BJ (cell line): ENCODE measurements around the gene DYNC1LI1. TPM values are rescaled to one million over a fixed set of nuclear protein-coding genes. Genes with fewer than 3 reads are reported as not detected.

ENCODE experiments used
- CTCF ChIA-PET: fragments of 350-600 bp; formaldehyde crosslinking; extraction: SDS; loops from one replicate; lab custom pipeline; 2021; ENCODE audit warnings: antibody characterized with exemption, inconsistent platforms; lab: Yijun Ruan, JAX
- POLR2A ChIA-PET: fragments of 300-600 bp; sonication (Branson Sonifier 250); formaldehyde crosslinking; extraction: SDS; loops from one replicate; lab custom pipeline; 2021; ENCODE audit warnings: antibody characterized with exemption; lab: Charles Lee
- DNase-seq: peaks from one replicate; pipeline ENCODE4 v3.0.0-alpha.2; 2011; ENCODE audit warnings: low read depth
- H3K27me3 ChIP-seq: 2 replicates; pipeline ENCODE4 v1.6.0; 2011; ENCODE audit warnings: low read length; ENCODE audit not compliant: control insufficient read depth, insufficient read depth
- H3K36me3 ChIP-seq: 2 replicates; pipeline ENCODE4 v1.5.1; 2011; ENCODE audit warnings: low read length; ENCODE audit not compliant: control insufficient read depth, insufficient read depth
- H3K4me3 ChIP-seq: 2 replicates; pipeline ENCODE4 v1.5.1; 2011; ENCODE audit warnings: low read depth, mild to moderate bottlenecking, control low read depth, low read length
- polyA plus RNA-seq: library from polyadenylated mRNA; depleted of rRNA; stranded (reverse); fragments of >200 nt; gene quantifications from 2 replicates; pipeline ENCODE4 v1.2.3, GENCODE V29; 2011
- TF ChIP-seq, protein P1 (sequence below): IDR thresholded peaks from 2 replicates; pipeline ENCODE4 v1.5.1; 2011; ENCODE audit warnings: low read depth, mild to moderate bottlenecking, control low read depth, inconsistent platforms, low read length, moderate library complexity; ENCODE audit not compliant: insufficient read depth

The DYNC1LI1 gene
- polyA plus RNA-seq, 1 experiment: 15.9 TPM

DNA sequence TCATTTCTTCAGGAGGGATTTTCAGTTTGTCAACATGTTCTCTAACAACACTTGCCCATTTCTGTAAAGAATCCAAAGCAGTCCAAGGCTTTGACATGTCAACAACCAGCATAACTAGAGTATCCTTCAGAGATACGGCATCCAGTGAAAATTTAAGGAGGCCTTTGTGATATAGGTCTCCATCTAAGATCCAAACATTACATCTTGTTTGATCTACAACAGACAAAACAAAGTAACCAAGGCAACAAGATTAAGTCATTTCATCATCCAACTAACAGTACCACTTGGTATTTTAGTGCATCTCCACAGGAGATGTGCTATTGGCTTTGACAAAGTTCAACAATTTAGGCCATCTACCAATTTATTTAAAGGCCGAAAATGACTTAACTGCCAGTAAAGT lies 25.8 kb downstream of the DYNC1LI1 start:
- POLR2A ChIA-PET: no interaction called here
- H3K27me3 ChIP-seq: no peaks in the 10 kb centered on the region
- CTCF ChIA-PET: interaction anchor here (0.8 to 1.2 kb wide), 2 partner anchors 10 to 149 kb away, joined by 3 read pairs; no protein-coding TSS in a partner anchor
- TF ChIP-seq, protein P1, sequence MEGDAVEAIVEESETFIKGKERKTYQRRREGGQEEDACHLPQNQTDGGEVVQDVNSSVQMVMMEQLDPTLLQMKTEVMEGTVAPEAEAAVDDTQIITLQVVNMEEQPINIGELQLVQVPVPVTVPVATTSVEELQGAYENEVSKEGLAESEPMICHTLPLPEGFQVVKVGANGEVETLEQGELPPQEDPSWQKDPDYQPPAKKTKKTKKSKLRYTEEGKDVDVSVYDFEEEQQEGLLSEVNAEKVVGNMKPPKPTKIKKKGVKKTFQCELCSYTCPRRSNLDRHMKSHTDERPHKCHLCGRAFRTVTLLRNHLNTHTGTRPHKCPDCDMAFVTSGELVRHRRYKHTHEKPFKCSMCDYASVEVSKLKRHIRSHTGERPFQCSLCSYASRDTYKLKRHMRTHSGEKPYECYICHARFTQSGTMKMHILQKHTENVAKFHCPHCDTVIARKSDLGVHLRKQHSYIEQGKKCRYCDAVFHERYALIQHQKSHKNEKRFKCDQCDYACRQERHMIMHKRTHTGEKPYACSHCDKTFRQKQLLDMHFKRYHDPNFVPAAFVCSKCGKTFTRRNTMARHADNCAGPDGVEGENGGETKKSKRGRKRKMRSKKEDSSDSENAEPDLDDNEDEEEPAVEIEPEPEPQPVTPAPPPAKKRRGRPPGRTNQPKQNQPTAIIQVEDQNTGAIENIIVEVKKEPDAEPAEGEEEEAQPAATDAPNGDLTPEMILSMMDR: no peak
- H3K36me3 ChIP-seq: no peaks in the 10 kb centered on the region
- H3K4me3 ChIP-seq: no peak overlapping the region
- no peak for DNase-seq

DNA sequence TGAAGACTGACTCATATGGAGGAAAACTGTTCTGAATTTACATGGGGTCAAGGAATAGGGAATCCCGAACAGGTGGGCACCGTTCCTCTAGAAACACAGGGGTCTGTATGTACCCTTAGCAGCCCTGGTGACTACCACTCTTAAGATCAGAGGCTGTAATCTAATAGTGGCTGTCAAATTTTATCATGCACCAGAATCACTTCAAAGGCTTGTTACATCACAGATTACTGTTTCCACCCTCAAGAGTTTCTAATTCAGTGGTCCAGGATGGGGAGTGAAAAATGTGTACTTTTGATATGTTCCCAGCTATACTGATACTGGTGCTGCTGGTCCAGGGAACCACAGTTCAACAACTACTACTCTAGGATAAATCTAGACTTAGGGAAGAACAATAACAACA lies 27.9 kb downstream of the DYNC1LI1 start:
- TF ChIP-seq, protein P1: no peak
- ChIA-PET CTCF (interaction anchor here (0.7 kb wide), 1 partner anchor 526 kb away, joined by 3 read pairs; no protein-coding TSS in a partner anchor), POLR2A (no interaction called here)
- no peaks in the 10 kb centered on the region for H3K36me3 ChIP-seq
- no peak for DNase-seq
- H3K4me3 ChIP-seq: no peak overlapping the region
- H3K27me3 ChIP-seq: no peaks in the 10 kb centered on the region

DNA sequence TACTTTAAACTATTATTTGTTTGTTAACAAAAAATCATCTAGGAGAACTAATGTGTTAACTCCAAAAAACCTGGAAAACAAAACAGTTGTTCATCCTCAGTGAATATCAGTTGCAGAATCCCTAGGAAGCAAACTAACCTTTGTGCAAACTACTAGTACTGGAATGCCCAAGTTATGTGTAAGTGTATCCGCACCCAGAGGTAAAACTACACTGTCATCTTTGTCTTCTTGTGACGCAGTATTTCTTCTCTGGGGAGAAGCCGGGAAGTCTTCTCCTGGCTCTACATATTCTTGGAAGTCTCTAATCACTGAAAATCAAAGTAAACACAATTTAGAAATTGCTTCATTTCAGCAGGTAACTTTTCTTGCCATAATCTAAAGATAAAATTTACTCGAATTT lies 29.8 kb downstream of the DYNC1LI1 start:
- TF ChIP-seq, protein P1: no peak
- CTCF ChIA-PET: no interaction called here
- Histone ChIP-seq H3K27me3 (no peaks in the 10 kb centered on the region), H3K36me3 (peaks cover 1% of the 10 kb centered on the region; the same call in 1 of the 2 replicates), H3K4me3 (no peak overlapping the region)
- POLR2A ChIA-PET: no interaction called here
- no peak for DNase-seq

DNA sequence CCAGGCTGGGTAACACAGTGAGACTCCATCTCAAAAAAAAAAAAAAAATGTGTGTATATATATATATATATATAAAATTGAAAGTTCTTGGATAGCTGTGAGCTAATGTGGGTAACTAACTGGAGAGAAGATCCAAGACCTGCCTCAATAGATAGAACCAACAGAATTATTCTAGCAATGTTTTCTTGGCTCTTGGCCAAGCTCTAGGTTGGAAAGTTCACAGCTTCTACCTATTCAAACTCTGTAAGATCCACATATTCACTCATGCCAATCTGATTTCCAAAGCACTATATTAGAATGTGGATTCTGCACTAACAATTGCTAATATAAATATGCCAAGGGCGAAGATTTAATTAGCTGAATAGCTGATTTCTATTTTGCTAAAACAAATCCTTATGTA lies 38.2 kb downstream of the DYNC1LI1 start:
- DNase-seq: no peak
- ChIA-PET POLR2A (no interaction called here), CTCF (no interaction called here)
- TF ChIP-seq, protein P1: no peak
- Histone ChIP-seq H3K4me3 (no peak overlapping the region), H3K27me3 (no peaks in the 10 kb centered on the region), H3K36me3 (peaks cover 3% of the 10 kb centered on the region)

DNA sequence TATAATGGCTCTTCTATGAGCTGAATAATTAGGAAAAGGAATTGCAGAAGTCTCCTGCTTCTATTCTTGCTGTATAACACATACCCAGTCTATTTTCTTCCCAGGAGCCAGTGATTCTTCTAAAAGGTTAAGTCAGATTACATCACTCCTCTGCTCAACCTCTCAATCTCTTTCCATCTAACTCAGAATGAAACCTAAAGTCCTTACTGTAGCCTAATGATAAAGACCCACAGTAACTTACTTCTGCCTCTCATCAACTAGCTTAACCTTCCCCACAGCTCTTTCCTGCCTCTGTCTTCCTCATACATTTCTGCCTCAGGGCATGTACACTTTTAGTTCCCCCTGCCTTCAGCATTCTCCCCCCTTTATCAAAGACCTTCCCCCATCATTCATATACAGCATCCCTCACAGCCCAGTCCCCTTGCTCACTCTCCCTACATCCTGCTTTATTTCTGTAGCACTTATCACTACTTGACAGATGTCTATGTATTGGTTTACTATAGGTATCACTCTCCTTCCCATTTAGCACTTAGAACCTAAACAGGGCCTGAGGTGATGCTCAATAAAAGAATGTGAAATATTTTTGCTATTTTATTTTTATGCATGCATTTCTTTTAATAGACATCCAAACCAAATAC lies 39.5 kb downstream of the DYNC1LI1 start:
- Histone ChIP-seq H3K27me3 (no peaks in the 10 kb centered on the region), H3K4me3 (no peak overlapping the region), H3K36me3 (peaks cover 2% of the 10 kb centered on the region)
- DNase-seq: no peak
- ChIA-PET POLR2A (no interaction called here), CTCF (interaction anchor here (1.4 to 1.7 kb wide), 4 partner anchors 20 to 134 kb away, joined by 3 read pairs; no protein-coding TSS in a partner anchor)
- TF ChIP-seq, protein P1: no peak
